Mucosa of rectum (tissue), 2 donors: ENCODE results near the gene ITIH5.

Experiments used
- H3K27ac ChIP-seq, 2 donors: one replicate each; pipeline ENCODE4 v1.7.0; 2013; ENCODE audit warnings: inconsistent platforms in 2 of 2, low read depth in 2 of 2, low read length in 2 of 2
- H3K27me3 ChIP-seq, 2 donors: one replicate each; pipeline ENCODE4 v1.7.0; 2013; ENCODE audit warnings: low read length in 2 of 2; ENCODE audit not compliant: control insufficient read depth in 2 of 2, insufficient read depth in 2 of 2
- H3K36me3 ChIP-seq, 2 donors: one replicate each; pipeline ENCODE4 v1.7.0; 2013; ENCODE audit warnings: low read length in 2 of 2; ENCODE audit not compliant: control insufficient read depth in 2 of 2, insufficient read depth in 2 of 2
- H3K4me1 ChIP-seq, 2 donors: one replicate each; pipeline ENCODE4 v1.7.0; 2013; ENCODE audit warnings: low read length in 2 of 2, mild to moderate bottlenecking in 1 of 2; ENCODE audit not compliant: control insufficient read depth in 2 of 2, insufficient read depth in 2 of 2
- H3K4me3 ChIP-seq, 2 donors: one replicate each; pipeline ENCODE4 v1.7.0; 2013; ENCODE audit warnings: low read length in 2 of 2
- H3K9ac ChIP-seq, 2 donors: one replicate each; pipeline ENCODE4 v1.7.0; 2013; ENCODE audit warnings: low read length in 2 of 2, low read depth in 1 of 2, mild to moderate bottlenecking in 1 of 2
- H3K9me3 ChIP-seq, 2 donors: one replicate each; pipeline ENCODE4 v1.7.0; 2013; ENCODE audit warnings: low read length in 2 of 2; ENCODE audit not compliant: control insufficient read depth in 2 of 2
- donor health status: healthy.
- donor health status: Normal muscosa, but diverticular disease.

Gene ITIH5

GRCh38 chr10:7513455-7513854 is 153.3 kb downstream of the ITIH5 start:
- Histone ChIP-seq H3K27me3 (no peaks in the 10 kb centered on the region), H3K4me1 (no peaks in the 10 kb centered on the region), H3K27ac (no peak overlapping the region), H3K36me3 (no peaks in the 10 kb centered on the region), H3K9ac (no peak overlapping the region), H3K4me3 (no peak overlapping the region), H3K9me3 (peaks cover 0 to 2% of the 10 kb centered on the region in 2 donors)

DNA sequence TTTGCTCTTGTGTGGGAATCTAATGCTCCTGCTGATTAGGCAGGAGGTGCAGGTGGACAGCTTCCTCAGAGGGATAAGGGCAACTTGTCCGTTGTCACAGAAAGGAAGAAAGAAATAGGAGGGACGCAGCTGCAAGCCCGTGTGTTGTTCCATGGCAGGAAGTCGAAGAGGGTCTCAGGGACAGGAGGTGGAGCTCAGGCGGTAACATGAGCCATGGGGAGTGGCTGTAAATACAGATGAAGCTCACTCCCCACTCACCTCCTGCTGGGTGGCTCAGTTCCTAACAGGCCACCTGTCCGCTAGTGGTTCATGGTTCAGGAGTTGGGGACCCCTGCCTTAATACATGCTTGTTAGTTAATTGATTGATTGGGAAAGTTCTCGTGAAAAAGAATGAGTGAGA is 154.3 kb downstream of the ITIH5 start:
- H3K4me3 ChIP-seq, result no peak overlapping the region
- H3K36me3 ChIP-seq, result no peaks in the 10 kb centered on the region
- H3K9ac ChIP-seq, result no peak overlapping the region
- no peaks in the 10 kb centered on the region for H3K4me1 ChIP-seq
- H3K9me3 ChIP-seq, result peaks cover 0 to 2% of the 10 kb centered on the region in 2 donors
- no peak overlapping the region for H3K27ac ChIP-seq
- no peaks in the 10 kb centered on the region for H3K27me3 ChIP-seq

GRCh38 chr10:7511612-7512011 is 155.2 kb downstream of the ITIH5 start:
- Histone ChIP-seq H3K9me3 (peaks cover 0 to 2% of the 10 kb centered on the region in 2 donors), H3K9ac (no peak overlapping the region), H3K27ac (no peak overlapping the region), H3K27me3 (no peaks in the 10 kb centered on the region), H3K4me1 (no peaks in the 10 kb centered on the region), H3K4me3 (no peak overlapping the region), H3K36me3 (no peaks in the 10 kb centered on the region)
